Hematopoietic multipotent progenitor cell treated with erythropoietin and hydrocortisone succinate and interleukin-3 and kit ligand, for 15 days (in vitro differentiated cells): Measurements from ENCODE around the gene IQCH.
A peak's percentile ranks its signal among the peaks of the same experiment; 100 is the strongest.
"Not testable (repeated sequence)": the region's sequence is repeated elsewhere in the genome, so short reads cannot be mapped to it uniquely, and the experiment has no call there.

Experiments
- DNase-seq: peaks from one replicate; pipeline ENCODE4 v3.0.0-alpha.2; 2015; ENCODE audit warnings: low spot score

The IQCH gene

GRCh38 chr15:67246606-67247005, 8.0 kb upstream of the IQCH start:
- not testable (repeated sequence) for DNase-seq

DNA sequence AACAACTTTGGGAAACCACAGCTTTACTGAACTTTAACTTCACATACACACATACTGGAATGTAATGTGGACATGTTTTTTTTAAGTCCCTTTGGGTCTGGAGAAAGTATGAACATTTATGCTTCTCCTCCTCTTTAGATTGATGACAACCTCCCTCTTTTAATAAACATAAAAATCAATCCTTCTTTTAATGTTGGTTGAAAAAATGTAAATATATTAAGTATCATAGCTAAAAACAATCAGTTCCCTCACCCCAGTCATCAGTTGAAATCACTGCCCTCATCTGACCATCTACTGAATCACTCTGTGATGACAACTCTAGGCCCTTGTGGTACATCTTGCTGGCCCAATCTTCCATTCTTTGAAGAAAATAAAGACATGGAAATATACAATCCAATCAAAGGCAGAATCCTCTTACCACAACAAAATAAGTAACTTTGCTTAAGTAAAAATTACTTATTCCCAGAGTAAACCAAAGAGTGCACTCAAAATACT, 6.5 kb upstream of the IQCH start:
- no peak for DNase-seq

DNA sequence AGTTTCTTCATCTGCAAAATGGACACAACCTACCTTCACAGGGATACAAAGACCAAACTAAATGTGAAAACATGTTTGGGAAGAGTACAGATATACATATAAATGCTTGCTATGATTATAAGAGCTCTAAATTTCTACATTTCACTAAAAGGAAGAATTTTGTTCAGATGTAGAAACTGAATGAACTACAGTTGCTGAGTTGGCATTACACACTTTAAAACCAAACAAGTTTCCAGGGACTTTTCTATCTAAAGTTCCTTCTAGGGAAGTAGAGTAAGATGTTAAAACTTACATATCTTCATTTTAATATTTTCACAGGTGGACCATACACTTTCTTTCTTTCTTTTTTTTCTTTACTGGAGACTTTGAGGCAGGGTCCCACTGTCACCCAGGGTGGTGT, 4.8 kb upstream of the IQCH start:
- no peak for DNase-seq

- no peak for DNase-seq
Observed at GRCh38 chr15:67251318-67251717, 3.3 kb upstream of the IQCH start.

DNA sequence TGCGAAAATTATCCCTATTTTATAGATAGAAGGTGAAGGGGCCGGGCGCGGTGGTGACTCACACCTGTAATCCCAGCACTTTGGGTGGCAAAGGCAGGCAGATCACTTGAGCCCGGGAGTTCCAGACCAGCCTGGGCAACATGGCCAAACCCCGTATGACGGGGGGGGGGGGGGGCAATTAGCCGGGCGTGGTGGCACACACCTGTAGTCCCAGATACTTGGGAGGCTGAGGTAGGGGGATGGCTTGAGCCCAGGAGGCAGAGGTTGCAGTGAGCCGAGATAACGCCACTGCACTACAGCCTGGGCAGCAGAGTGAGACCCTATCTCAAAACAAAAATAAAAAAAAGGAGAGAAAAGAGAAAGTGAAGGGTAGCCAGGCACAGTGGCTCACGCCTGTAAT, 1.5 kb upstream of the IQCH start:
- no peak for DNase-seq

GRCh38 chr15:67253549-67254237, 893 bp upstream of the IQCH start:
- peak; percentile 47 for DNase-seq

DNA sequence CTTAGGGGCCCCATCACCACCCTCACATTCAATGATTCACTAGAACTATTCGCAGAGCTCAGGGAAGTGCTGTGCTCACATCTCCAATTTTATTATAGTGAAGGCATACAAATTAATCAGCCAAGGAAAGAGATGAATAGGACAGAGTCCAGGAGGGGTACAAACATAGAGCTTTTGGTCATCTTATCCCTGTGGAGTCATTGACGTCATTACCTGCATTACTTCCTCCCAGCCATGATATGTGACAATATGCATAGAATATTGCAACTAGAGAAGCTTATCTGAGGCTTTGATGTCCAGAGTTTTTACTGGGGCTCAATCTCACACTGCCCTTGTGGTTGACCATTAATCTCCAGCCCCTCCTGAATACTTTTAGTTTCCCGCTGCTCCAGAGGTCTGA, 1.5 kb downstream of the IQCH start:
- no peak for DNase-seq

DNA sequence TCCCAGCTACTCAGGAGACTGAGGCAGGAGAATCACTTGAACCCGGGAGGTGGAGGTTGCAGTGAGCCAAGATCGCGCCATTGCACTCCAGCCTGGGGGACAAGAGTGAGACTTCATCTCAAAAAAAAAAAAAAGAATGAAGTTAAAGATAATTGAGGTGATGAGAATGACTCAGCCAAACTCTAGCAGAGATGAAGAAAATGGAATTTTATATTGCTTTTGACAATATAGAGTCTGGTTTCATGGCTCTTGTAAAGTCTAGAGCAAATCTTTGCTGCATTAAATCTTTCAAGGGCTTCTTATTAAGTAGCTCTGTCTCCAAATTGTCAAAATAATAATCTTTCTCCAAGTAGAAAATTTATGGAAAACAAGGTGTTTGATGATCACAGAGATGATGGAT, 3.8 kb downstream of the IQCH start:
- DNase-seq = not testable (repeated sequence)

DNA sequence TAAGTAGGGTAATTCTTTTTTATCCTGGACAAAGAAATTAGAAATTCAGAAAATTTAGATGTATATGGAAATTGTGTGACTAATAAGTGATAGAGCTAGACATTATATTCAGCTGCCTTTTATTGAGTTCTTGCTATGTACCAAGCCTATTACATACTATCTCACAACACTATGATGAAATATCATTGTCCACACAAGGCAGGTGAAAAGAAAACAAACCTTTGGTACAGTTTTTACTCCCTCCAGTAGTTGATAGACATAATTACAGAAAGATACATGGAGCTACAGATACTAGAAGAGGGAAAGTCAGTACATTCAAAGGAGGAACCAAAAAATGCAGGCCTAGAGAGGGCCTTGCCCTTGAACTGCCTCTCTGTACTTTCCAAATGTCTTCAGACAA, 4.8 kb downstream of the IQCH start:
- DNase-seq = no peak

DNA sequence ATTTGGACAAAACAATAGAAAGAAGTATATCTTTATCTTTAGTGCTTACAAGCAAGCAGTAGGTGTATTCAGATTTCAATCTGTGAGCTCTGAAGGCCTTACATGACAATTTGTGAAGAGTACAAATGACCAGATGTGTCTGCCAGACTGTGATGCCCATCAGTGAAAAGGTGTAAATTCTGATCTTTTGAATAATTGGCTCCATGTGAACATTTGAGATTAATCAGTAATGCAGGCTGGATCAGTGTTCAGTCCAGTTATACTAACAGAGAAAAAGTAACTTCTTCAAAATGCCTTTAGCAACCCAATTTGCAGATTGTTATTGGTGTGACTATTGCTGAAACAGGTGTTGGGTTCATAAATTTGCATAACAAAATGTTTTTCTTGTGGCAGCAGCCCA, 5.2 kb downstream of the IQCH start:
- no peak for DNase-seq

DNA sequence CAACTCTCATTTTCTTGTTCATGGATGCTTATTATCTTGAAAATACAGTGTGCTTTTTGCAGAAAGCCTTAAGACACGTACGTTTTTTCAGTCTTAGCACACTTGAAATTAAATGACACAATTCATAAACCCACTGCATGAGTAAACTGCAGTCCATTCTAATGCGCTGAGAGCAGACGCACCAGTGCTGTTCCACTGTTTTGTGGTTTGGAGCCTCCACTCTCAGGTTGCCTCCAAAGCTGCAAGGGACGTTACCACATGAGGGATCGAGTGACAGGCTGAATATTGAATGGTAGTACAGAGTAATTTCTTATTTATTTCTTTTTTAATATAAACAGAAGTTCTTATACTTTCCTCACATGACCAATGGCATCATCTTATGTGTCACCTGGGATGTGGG, 12.3 kb downstream of the IQCH start:
- DNase-seq = no peak

DNA sequence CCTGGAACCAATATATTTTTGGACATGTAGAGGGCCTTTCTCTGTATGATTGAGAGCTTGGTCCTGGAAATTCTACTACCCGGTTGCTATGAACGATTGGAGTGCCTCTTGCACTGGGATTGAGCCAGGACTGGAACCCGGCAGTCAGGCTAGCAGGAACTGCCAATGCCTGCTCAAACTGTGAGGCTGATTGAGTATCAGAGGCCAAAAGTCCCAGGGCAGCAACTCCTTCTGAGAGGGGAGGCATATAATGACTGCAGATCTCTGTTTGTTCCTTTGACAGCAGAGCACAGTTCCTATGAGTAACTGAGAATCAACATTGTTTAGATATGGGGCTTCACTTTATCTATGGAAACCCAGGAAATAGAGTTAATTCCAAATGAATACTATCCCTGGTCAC, 12.9 kb downstream of the IQCH start:
- no peak for DNase-seq

DNA sequence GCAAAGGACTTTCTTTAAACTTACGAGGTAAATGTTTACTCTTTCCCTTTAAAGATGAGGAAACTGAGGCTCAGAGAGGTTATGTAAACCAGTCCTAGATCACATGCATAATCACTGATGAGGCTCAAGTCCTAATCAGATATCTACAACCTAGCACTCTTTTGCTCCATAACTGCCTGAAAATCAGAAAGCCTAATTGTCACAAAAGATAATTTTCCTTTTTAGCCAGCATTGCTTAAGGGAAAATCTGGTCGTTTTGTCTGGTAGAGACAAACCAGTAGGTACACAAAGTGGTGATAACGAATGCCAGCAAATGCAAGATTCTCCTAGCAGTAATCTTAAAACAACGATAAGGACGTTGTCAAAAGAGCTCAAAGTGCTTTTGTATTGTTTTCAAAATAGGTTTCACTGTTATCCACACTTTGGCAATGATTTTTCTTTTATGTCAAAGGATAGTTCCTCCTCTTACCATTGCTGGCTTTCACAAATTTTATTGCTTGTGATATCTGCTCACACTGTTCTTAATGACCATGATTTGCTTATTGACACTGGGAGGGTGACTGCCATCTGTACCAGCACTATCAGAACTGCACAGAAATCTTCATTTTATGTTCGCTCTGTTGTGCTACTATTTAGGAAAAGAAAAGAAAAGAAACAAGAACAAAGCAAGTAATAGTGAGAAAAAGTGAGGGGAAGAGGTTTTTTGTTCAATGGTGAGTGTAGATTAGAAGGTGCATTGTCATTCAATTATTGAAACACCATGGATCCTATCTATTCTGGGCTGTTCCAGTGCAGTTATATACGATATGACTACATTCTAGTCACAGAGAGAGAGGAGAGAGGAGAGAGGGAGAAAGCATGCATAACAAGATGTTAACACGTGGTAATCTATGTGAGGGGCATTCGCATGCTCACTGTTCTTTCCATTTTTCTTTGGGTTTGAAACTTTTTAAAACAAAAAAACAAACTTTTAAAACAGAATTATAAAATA, 13.7 kb downstream of the IQCH start:
- no peak for DNase-seq

DNA sequence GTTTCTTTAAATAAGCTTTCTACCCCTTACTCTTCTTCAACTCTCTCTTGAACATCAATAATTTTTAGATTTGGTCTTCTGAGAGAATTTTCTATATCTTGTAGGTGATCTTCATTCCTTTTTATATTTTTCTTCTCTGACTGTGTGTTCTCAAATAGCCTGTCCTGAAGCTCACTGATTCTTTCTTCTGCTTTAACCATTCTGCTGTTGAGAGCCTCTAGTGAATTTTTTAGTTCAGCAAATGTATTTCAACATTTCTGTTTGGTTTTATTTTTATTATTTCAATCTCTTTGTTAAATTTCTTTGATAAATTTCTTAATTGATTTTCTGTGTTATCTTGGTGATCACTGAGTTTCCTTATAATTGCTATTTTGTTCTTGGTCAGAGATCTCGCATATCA, 19.6 kb downstream of the IQCH start:
- no peak for DNase-seq

- DNase-seq = no peak
Observed at GRCh38 chr15:67276666-67277065, 22.1 kb downstream of the IQCH start.

DNA sequence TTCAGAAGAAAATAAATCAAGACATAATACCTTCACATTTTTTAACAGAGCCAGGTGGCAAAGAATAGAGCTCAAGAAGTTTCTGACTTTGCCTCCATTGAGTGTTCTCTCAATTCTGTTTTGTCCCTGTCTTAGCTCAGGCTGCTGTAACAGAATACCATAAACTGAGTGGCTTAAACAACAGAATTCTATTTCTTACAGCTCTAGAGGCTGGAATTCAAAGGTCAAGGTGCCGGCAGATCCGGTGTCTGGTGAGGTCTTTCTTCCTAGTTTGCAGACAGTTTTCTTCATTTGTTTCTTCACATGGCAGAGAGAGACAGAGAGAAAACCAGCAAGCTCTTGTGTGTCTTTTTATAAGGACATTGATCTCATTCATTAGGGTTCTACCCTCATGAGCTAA, 25.6 kb downstream of the IQCH start:
- DNase-seq = no peak

- DNase-seq = no peak
Observed at GRCh38 chr15:67281714-67282113, 27.1 kb downstream of the IQCH start.

DNA sequence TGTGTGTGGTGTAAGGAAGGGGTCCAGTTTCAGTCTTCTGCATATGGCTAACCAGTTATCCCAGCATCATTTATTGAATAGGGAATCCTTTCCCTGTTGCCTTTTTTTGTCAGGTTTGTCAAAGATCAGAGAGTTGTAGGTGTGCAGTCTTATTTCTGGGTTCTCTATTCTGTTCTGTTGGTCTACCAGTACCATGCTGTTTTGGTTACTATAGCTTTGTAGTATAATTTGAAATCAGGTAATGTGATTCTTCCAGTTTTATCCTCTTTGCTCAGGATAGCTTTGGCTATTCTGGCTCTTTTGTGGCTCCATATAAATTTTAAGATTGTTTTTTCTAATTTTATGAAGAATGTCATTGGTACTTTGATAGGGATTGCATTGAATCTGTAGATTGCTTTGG, 31.0 kb downstream of the IQCH start:
- DNase-seq = not testable (repeated sequence)

GRCh38 chr15:67286400-67286799, 31.8 kb downstream of the IQCH start:
- DNase-seq = not testable (repeated sequence)

- no peak for DNase-seq
Observed at GRCh38 chr15:67290319-67290718, 35.7 kb downstream of the IQCH start.

DNA sequence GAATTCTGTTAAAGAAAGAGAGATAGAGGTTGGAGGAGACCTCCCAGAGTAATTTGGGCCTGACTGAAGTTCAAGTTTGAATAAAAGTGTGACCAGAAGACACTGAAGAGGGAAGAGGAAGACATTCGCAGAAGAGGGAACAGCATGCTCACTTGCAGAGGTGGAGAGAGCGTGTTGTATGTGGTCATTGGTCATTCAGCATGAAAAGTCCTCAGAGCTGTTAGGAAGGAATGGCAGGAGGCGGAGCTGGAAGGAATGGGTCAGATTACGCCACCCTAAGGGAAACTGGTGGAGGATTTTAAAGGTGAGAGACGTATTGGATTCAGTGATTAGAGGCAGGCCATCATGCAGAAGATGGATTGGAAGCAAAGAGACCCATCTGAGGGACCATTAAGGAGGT, 41.6 kb downstream of the IQCH start:
- no peak for DNase-seq

DNA sequence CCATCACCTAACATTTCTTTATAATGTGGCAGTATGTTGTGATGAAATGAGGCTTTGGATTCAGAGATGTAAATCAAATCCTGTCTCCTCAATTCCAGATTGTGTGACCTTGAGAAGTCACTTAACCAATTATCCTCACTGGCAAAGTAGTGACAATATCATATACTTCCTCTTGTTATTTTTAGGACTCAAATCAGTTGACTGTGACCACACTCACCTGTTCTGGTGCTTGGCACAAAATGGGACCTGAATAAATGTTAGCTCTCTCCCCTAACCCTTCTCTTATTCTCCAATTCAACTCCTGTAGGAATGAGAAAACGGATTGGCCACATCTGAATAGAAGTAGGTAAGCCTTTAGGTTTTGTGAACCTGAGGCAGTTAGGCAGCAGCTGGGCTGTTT, 42.1 kb downstream of the IQCH start:
- no peak for DNase-seq
